ENCODE data around the gene BTBD9. TPM values are rescaled to one million over a fixed set of nuclear protein-coding genes. Genes with fewer than 3 reads are reported as not detected.
A peak's percentile ranks its signal among the peaks of the same experiment; 100 is the strongest.

Gene BTBD9
- total RNA-seq, 4 donors from 2014 or later, result 5.5 to 14.1 (median 6.3) TPM

- intact Hi-C loops (cut with DNase I; ENCODE audit: low total_unique reads) (no loop called here), in situ Hi-C loops (cut with MboI; ENCODE audit: low sequenced_read_pairs in 4 of 4) (no loop called here)
- no peaks in the 10 kb centered on the region for H3K9me3 ChIP-seq
- peaks cover 0 to 6% of the 10 kb centered on the region in 2 donors for H3K4me1 ChIP-seq
- H3K27me3 ChIP-seq, result no peaks in the 10 kb centered on the region
- ATAC-seq (peak; percentile 12 to 24), DNase-seq (no peak)
- no peaks in the 10 kb centered on the region for H3K36me3 ChIP-seq
- no peak overlapping the region for H3K4me3 ChIP-seq
- no peak for TF ChIP-seq CTCF (IDR thresholded peaks at IDR 0.05 in 4 of 5, conservative IDR thresholded peaks at IDR 0.05 in 1 of 5)
- no peak for TF ChIP-seq POLR2A (IDR thresholded peaks at IDR 0.05)
- H3K27ac ChIP-seq, result no peak overlapping the region
Observed at GRCh38 chr6:38415231-38416005, 224.3 kb downstream of the BTBD9 start.

GRCh38 chr6:38413102-38413800 is 226.5 kb downstream of the BTBD9 start:
- no peak for TF ChIP-seq CTCF (IDR thresholded peaks at IDR 0.05 in 4 of 5, conservative IDR thresholded peaks at IDR 0.05 in 1 of 5)
- TF ChIP-seq POLR2A (IDR thresholded peaks at IDR 0.05), result no peak
- in situ Hi-C loops (cut with MboI; ENCODE audit: low sequenced_read_pairs in 4 of 4) (no loop called here), intact Hi-C loops (cut with DNase I; ENCODE audit: low total_unique reads) (no loop called here)
- H3K9me3 ChIP-seq, result no peaks in the 10 kb centered on the region
- H3K4me1 ChIP-seq, result peaks cover 0 to 6% of the 10 kb centered on the region in 2 donors
- no peak overlapping the region for H3K4me3 ChIP-seq
- no peak overlapping the region for H3K27ac ChIP-seq
- H3K36me3 ChIP-seq, result no peaks in the 10 kb centered on the region
- ATAC-seq (peak in 1 of 2 donors; percentile 27), DNase-seq (peak in 1 of 2 donors; percentile 28)
- H3K27me3 ChIP-seq, result no peaks in the 10 kb centered on the region

DNA sequence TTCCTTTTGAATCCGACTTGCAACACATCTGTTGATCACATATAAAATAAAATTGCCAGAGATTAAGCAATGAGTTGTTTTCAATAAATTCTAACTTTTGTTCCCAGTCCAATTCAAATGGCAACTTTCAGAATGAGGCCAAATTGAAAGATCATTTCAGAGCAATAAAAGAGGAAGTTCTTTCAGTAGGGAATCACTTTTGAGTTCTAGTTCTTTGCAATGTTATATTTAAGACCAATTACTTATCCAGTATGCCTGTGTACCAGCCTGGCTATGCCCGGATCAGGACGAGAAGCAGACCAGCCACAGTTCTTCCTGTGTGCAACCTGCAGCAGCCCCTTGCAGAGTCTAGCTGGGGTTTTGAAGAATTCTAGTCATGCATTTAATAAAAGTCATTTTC is 232.5 kb downstream of the BTBD9 start:
- no peaks in the 10 kb centered on the region for H3K36me3 ChIP-seq
- no peak for TF ChIP-seq CTCF (IDR thresholded peaks at IDR 0.05 in 4 of 5, conservative IDR thresholded peaks at IDR 0.05 in 1 of 5)
- no peak for TF ChIP-seq POLR2A (IDR thresholded peaks at IDR 0.05)

DNA sequence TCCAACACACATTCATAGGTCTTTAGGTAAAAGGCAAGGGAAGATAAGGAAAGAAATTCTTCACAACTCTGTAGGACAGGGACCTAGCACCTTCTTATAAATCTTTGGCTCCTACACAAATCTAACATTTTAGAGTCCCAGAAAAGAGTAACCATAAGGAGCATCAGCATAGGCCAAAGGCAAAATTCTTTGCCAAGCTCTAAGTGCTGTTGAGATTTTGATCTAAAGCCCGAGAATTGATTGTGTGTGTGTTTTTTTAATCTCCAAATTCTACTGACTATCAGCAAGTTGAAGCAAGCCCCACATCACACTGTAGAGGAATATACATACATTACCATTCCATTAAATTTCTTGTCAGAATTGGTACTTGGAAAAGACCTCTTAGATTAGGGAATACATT is 233.6 kb downstream of the BTBD9 start:
- no peak for TF ChIP-seq POLR2A (IDR thresholded peaks at IDR 0.05)
- TF ChIP-seq CTCF (IDR thresholded peaks at IDR 0.05 in 4 of 5, conservative IDR thresholded peaks at IDR 0.05 in 1 of 5), result no peak
- peaks cover 11 to 19% of the 10 kb centered on the region in 2 donors for H3K4me1 ChIP-seq
- no peaks in the 10 kb centered on the region for H3K27me3 ChIP-seq
- no peak for ATAC-seq
- no peak overlapping the region for H3K4me3 ChIP-seq
- no peak overlapping the region for H3K27ac ChIP-seq
- intact Hi-C loops (cut with DNase I; ENCODE audit: low total_unique reads) (no loop called here), in situ Hi-C loops (cut with MboI; ENCODE audit: low sequenced_read_pairs in 4 of 4) (no loop called here)
- H3K9me3 ChIP-seq, result no peaks in the 10 kb centered on the region
- no peaks in the 10 kb centered on the region for H3K36me3 ChIP-seq
- DNase-seq, result no peak

More for the DNA sequence above, 232.5 kb downstream of the BTBD9 start:
- Histone ChIP-seq H3K27me3 (no peaks in the 10 kb centered on the region), H3K4me1 (peaks cover 11 to 13% of the 10 kb centered on the region in 2 donors), H3K9me3 (no peaks in the 10 kb centered on the region), H3K27ac (no peak overlapping the region), H3K4me3 (no peak overlapping the region)
- DNase-seq (no peak), ATAC-seq (no peak)
- intact Hi-C loops (cut with DNase I; ENCODE audit: low total_unique reads), result no loop called here
- in situ Hi-C loops (cut with MboI; ENCODE audit: low sequenced_read_pairs in 4 of 4), result no loop called here
